AG20443 (cell line): Measurements from ENCODE around the gene MX2.

Experiments used
- DNase-seq: peaks from one replicate; pipeline ENCODE4 v3.0.0; 2012; ENCODE audit warnings: low spot score, mixed read lengths

MX2 gene

DNA sequence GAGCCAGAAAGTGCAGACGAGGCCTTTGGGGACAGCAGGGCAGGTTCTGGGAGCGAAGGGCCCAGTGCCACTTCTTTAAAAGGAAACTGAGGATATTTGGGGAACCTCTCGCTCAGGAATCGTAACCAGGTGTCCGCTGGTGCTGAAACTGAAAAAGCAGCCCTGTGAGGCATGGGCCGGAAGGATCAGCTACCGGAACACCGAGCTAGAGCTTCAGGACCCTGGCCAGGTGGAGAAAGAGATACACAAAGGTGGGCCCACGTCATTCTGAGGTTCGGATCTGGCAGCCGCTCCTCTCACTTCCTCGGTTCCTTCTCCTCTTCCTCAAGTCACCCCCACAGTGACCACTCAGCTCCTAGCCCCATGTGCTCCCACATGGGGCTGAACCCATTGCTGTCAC, 18.1 kb downstream of the MX2 start:
- DNase-seq = no peak

DNA sequence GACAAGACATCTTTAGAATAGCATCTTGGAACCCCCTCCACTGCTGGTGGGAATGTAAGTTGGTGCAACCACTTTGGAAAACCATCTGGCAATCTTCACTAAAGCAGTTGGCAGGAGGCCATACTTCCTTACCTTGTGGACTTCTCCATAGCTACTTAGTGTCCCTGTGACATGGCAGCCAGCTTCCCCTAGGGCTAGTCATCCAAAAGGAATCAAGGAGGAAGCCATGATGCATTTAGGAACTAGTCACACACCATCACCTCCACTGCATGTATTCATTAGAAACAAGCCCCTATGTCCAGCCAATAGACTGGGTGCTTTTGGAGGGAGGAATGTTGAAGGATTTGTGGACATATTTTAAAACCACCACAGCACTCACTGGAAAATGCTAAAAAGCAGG, 19.9 kb downstream of the MX2 start:
- DNase-seq = no peak

DNA sequence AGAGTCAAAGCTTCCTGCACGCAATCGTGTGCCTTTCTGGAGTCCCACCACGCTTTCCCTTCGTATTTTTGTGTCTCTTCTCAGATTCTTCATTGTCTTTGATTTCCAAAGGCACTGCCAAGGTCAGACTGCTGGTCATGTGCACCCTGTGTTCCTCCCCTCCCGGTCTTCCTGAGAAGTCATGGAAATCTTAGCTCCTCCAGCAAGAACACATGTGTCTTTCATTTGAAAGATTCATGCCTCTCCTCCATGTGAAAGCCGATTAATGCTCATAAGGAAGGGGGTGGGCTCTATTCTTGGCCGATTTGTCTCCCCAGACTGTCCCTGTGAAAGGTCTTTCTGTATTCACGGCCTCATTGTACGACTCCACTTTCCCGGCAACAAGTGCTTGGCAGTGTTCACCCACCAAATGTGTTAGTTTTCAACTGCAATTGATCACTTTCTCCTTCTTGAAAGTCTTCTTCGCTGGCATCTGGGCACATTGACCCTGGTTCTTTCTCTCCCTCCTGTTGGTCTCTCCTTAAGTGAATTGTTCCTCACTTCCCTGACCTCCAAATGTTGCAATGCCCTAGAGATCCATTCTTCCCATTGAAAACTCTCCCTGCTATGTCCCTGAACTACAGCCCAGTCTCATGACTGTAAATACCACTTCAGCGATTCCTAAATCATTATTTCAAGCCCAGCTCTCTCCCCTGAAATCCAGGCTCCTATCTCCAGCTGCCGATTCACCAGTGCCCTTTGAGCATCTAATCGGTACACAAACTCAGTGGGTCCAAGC, 25.4 kb downstream of the MX2 start:
- DNase-seq = no peak

DNA sequence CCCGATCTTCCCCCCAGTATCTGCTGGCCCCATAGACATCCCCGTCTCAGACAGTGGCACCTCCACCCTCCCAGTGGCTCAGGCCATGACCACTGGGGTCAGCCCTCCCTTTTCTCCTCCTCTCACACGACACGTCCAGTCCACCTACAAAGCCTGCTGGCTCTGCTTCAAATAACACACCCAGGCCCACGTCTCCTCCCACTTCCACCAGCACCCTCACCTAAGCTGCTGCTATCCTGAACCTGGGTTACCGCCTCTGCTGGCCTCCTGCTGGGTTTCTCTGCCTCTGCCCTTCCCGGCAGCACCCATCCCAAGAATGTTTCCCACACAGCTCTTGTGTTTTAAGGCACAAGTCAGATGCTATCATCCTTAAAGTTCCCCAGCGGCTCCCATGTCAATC, 26.0 kb downstream of the MX2 start:
- DNase-seq = no peak

DNA sequence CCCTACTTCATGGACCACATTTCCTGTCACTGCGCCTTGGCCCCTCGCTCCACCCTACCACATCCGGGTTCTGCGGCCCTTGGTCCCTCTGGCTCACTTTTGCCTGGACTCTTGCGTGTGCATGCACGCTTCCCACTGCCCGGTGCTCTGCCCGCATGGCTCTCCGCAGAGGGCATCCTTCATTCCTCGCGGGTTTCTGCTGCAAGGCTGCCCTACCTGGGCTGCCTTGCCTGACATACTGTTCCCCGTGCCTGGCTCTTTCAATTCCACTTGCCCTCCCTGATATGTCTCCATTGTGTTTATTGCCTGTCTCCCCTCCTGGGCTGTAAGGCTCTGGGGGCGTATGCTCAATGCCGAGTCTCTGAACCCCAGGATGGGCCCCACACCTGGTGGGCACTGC, 26.4 kb downstream of the MX2 start:
- no peak for DNase-seq

GRCh38 chr21:41390043-41390639, 28.3 kb downstream of the MX2 start:
- DNase-seq = no peak

DNA sequence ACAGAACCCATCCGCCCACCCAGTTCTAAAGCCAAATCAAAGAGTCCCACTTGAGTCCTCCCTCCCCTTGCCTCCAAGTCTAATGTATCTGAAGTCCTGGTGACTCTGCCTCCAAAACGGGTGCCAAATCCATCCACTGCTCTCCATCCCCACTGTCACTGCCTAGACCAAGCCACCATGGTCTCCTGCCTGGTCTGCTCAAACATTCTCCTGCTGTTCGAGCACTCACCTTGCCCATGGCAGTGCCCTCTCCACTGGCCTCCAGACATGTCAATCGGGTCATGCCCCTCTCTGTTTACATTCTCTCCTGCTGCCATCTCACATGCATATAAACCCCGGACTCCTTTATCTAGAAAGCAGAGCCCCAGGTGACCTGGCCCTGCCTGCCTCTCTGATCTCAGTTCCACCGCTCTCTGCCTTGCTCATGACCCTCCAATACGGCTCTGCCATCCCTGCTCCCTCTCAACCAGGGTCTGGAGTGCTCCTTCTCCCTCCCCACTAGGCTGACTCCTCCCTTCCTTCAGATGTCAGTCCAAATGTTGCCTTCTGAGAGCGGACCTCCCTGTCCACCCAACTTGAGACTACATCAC, 32.1 kb downstream of the MX2 start:
- DNase-seq = no peak

DNA sequence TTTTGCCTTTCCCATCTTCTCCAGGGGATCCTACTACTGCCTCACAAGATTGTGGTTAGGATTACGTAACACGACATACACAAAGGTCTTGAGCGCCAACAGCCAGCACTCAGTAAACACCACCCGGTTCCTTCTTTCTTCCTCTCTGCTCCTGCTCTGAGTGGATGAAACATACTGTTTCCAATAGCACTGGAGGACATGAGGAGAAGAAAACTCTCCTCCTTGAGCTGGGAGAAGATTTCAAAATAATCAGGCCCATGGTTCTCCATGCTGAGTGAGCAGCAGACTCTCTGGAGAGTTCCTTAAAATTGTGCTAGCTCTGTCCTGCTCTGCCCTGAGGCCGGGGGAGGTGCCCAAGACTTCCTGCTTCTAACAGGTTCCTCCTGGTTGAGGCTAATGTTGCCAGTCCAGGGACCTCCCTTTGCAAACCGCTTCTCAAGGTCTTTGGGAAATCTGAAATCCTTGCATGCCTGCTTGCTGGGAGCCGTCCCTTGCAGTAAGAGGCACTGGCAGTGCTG, 34.8 kb downstream of the MX2 start:
- DNase-seq = no peak

- no peak for DNase-seq
These were observed 35.7 kb downstream of the MX2 start for GRCh38 chr21:41397471-41397891.

- no peak for DNase-seq
These were observed 36.4 kb downstream of the MX2 start for GRCh38 chr21:41398251-41398650.

GRCh38 chr21:41398831-41399230, 37.0 kb downstream of the MX2 start:
- DNase-seq = no peak

- DNase-seq = no peak
These were observed 37.5 kb downstream of the MX2 start for GRCh38 chr21:41399246-41399800.

GRCh38 chr21:41402231-41402630, 40.4 kb downstream of the MX2 start:
- no peak for DNase-seq

GRCh38 chr21:41402796-41403195, 41.0 kb downstream of the MX2 start:
- DNase-seq = no peak

DNA sequence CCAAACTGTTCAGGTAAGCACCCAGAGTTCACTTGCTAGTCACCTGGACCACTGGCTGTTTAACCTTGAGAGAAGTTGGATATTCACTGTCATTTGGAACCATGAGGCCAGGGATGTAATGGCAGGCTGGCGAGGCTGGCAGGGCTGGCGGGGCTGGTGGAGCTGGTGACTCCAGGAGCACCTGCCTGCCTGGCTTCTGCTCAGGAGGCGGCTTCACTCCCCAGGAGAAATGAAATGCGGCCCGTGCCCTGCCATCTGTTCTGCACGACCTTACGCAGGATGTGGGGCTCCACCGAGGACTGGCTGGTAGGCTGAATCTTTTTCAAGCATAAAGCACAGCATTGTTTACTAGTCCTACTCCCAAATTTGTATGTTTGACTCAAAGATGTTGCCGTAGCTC, 41.5 kb downstream of the MX2 start:
- DNase-seq = no peak

DNA sequence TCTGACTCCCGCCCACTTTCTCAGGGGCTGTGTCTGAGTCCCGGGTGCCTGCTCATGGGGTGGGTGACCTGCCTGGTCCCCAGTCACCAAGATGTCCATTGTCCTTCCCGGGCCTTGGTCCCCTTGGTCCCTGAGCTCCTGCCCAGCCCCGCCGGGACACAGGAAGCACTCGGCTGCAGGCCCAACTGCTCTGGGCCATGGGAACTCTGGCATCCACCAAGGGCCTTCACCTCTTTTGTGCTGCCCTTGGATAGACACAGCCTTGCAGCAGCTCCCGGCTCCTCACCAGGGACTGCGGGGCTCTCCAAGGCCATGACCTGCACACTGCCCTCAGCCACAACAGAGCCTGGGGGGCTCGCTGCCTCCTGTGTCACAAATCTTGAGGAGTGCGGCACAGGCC, 42.1 kb downstream of the MX2 start:
- no peak for DNase-seq

DNA sequence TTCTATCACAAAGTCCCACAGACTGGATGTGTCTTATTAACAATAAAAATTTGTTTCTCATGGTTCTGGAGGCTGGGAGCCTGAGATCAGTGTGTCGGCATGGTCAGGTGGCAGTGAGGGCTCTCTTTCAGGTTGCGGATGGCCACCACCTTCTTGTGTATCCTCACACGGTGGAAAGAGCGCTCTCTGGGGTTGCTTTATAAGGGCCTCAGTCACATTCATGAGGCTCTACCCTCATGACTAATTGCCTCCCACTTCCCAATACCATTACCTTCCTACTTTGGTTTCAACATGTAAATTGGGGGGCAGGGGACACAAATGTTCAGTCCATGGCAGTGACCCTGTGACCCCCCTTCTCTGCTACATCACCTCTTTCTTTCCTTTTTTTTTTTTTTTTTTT, 43.5 kb downstream of the MX2 start:
- DNase-seq = no peak

GRCh38 chr21:41406340-41406739, 44.5 kb downstream of the MX2 start:
- DNase-seq = no peak

- DNase-seq = no peak
These were observed 46.0 kb downstream of the MX2 start for GRCh38 chr21:41407541-41408460.

GRCh38 chr21:41410361-41410760, 48.5 kb downstream of the MX2 start:
- DNase-seq = no peak

DNA sequence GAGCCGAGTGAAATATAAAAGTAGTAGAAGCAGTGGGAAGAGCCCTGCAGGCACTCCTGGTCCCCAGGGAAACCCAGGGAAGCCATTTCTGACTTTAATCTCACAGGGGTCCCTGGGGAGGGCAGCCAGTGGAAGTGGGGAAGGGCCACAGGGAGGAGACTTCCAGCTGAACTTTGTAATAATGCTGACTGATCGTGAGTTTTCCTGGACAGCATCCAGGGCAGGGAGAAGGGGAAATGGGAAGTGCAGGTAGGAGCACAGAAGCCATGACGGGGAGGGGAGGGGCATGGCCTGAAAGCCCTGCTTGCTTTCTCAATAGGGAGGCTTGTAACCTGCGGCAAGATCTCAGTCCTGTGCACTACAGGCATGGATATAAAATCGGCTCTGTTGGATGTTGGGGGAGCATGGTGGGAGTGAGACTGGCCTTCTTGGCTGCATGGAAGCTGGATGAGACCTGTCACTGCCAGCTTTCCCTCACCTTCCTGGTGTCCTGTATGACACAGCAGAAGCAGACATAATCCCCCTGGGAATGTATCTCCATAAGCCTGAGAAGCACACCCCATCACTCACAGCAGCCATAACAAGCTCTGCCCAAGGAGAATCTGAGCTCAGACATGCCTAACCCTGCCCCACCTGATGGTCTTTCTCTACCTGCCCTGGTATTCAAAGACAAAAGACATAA, 49.1 kb downstream of the MX2 start:
- no peak for DNase-seq
